ENCODE results near the gene TRPM6.

TRPM6 gene

GRCh38 chr9:74777136-74777879 is 110.4 kb downstream of the TRPM6 start:
- peak; percentile 26 for DNase-seq (ENCODE audit: extremely low read depth, low read depth)
- TF ChIP-seq CTCF (IDR thresholded peaks at IDR 0.05; ENCODE audit: low read depth, low read length, missing control alignments): peak; percentile 75
- H3K4me3 ChIP-seq (replicated peaks; ENCODE audit: low read depth, low read length): no peak overlapping the region

- TF ChIP-seq CTCF (IDR thresholded peaks at IDR 0.05; ENCODE audit: low read depth, low read length, missing control alignments): no peak
- no peak overlapping the region for H3K4me3 ChIP-seq (replicated peaks; ENCODE audit: low read depth, low read length)
- no peak for DNase-seq (ENCODE audit: extremely low read depth, low read depth)
These were observed 112.3 kb downstream of the TRPM6 start for GRCh38 chr9:74775396-74775795.

DNA sequence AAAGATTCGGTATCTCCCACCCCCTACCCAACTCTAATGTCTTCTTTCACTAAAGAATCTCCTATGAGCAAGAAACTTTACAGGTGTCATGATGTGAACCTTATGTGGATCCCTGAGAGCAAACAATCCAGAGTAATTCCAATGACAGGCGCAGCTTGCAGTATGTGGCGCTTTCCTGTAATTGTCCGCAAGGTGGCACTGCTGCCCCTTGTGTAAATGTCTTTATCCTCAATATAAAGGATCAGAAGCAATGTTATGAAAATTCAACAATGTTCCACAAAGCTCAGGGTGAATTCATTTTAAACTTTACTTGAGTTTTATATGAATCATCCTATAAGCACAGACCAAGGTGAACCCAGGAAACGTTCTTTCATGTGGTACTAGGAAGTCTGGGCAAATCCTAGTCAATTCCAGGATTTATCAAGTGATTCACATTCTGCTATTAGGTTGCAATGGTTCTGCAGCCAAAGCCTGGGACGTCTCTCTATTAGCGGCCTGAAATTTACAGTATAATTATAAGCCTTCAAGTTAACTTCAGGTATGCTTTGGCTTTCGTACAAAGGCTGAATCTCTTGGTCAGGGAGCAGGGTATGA is 113.7 kb downstream of the TRPM6 start:
- peak; percentile 82 for TF ChIP-seq CTCF (IDR thresholded peaks at IDR 0.05; ENCODE audit: low read depth, low read length, missing control alignments)
- no peak overlapping the region for H3K4me3 ChIP-seq (replicated peaks; ENCODE audit: low read depth, low read length)
- DNase-seq (ENCODE audit: extremely low read depth, low read depth): peak; percentile 52

GRCh38 chr9:74772121-74772520 is 115.6 kb downstream of the TRPM6 start:
- DNase-seq (ENCODE audit: extremely low read depth, low read depth): no peak
- H3K4me3 ChIP-seq (replicated peaks; ENCODE audit: low read depth, low read length): no peak overlapping the region
- TF ChIP-seq CTCF (IDR thresholded peaks at IDR 0.05; ENCODE audit: low read depth, low read length, missing control alignments): no peak

DNA sequence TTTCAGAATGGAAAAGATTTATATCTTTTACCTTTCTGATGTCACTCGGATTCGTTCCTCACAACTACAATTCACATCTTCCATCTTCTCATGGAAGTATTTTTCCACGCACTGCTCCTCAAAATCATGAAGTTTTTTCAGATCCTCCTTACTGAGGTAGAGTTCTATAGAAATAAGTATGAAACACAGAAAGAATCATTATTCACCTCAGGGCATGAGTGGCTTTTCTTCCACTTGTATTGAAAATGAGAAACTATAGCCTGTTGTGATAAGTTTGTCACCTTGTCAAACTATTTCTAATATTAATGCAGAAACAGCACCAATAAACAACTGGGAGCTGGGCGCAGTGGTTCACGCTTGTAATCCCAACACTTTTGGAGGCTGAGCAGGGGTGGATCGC is 116.0 kb downstream of the TRPM6 start:
- H3K4me3 ChIP-seq (replicated peaks; ENCODE audit: low read depth, low read length): no peak overlapping the region
- TF ChIP-seq CTCF (IDR thresholded peaks at IDR 0.05; ENCODE audit: low read depth, low read length, missing control alignments): no peak
- no peak for DNase-seq (ENCODE audit: extremely low read depth, low read depth)

GRCh38 chr9:74771262-74771585 is 116.5 kb downstream of the TRPM6 start:
- DNase-seq (ENCODE audit: extremely low read depth, low read depth): no peak
- H3K4me3 ChIP-seq (replicated peaks; ENCODE audit: low read depth, low read length): no peak overlapping the region
- no peak for TF ChIP-seq CTCF (IDR thresholded peaks at IDR 0.05; ENCODE audit: low read depth, low read length, missing control alignments)

Measured in HFF-Myc (cell line).